Loucy (cell line): Measurements from ENCODE around the gene JPH2.
A peak's percentile ranks its signal among the peaks of the same experiment; 100 is the strongest.

Experiments
- H2AFZ ChIP-seq: fragments of 200-600 bp; sonication (generic); 2 replicates; pipeline ENCODE4 v1.6.0; 2016; ENCODE audit warnings: antibody characterized with exemption, mild to moderate bottlenecking, low read length, moderate library complexity
- H3F3A ChIP-seq: fragments of 200-600 bp; 2 replicates; pipeline ENCODE4 v1.6.0; 2016; ENCODE audit warnings: antibody characterized with exemption, low read depth, mild to moderate bottlenecking
- H3K27me3 ChIP-seq: fragments of 200-600 bp; sonication (generic); 2 replicates; pipeline ENCODE4 v1.6.1; 2014; ENCODE audit warnings: low read length, mild to moderate bottlenecking; ENCODE audit not compliant: insufficient read depth, poor library complexity, severe bottlenecking
- H3K36me3 ChIP-seq: fragments of 200-600 bp; sonication (generic); 2 replicates; pipeline ENCODE4 v1.6.1; 2016; ENCODE audit warnings: low read length; ENCODE audit not compliant: insufficient read depth
- H3K4me1 ChIP-seq: fragments of 200-600 bp; sonication (generic); 2 replicates; pipeline ENCODE4 v1.5.1; 2014; ENCODE audit warnings: low read length, mild to moderate bottlenecking; ENCODE audit not compliant: insufficient read depth, poor library complexity, severe bottlenecking
- H3K4me2 ChIP-seq: fragments of 200-600 bp; sonication (generic); 2 replicates; pipeline ENCODE4 v1.6.0; 2014; ENCODE audit warnings: antibody characterized with exemption, low read length, low read depth, mild to moderate bottlenecking; ENCODE audit not compliant: poor library complexity, severe bottlenecking
- H3K4me3 ChIP-seq: fragments of 200-600 bp; sonication (generic); 2 replicates; pipeline ENCODE4 v1.5.1; 2014; ENCODE audit warnings: low read length, mild to moderate bottlenecking, mixed read lengths; ENCODE audit not compliant: poor library complexity, severe bottlenecking
- H3K79me2 ChIP-seq: fragments of 200-600 bp; sonication (generic); 2 replicates; pipeline ENCODE4 v1.6.1; 2014; ENCODE audit warnings: low read length; ENCODE audit not compliant: insufficient read depth
- H3K9ac ChIP-seq: fragments of 200-600 bp; sonication (generic); 2 replicates; pipeline ENCODE4 v1.6.0; 2014; ENCODE audit warnings: mild to moderate bottlenecking, low read depth, low read length, moderate library complexity; ENCODE audit not compliant: poor library complexity, severe bottlenecking
- H3K9me2 ChIP-seq: fragments of 200-600 bp; sonication (generic); replicated peaks from 2 replicates; pipeline ENCODE4 v1.6.1; 2016; ENCODE audit warnings: low read depth, low read length, mixed read lengths
- H3K9me3 ChIP-seq: fragments of 200-600 bp; sonication (generic); 2 replicates; pipeline ENCODE4 v1.6.1; 2014; ENCODE audit warnings: mild to moderate bottlenecking, antibody characterized with exemption, low read length, low read depth; ENCODE audit not compliant: insufficient read depth
- H4K20me1 ChIP-seq: fragments of 200-600 bp; sonication (generic); 2 replicates; pipeline ENCODE4 v1.6.0; 2014; ENCODE audit warnings: antibody characterized with exemption, low read length, mild to moderate bottlenecking; ENCODE audit not compliant: insufficient read depth, poor library complexity, severe bottlenecking
- CTCF ChIP-seq: fragments of 200-600 bp; sonication (generic); conservative IDR thresholded peaks from 2 replicates; pipeline ENCODE4 v1.5.1; 2014; ENCODE audit warnings: mild to moderate bottlenecking, antibody characterized with exemption, low read length
- EZH2phosphoT487 ChIP-seq: fragments of 200-600 bp; IDR thresholded peaks from 2 replicates; pipeline ENCODE4 v1.6.1; 2018; ENCODE audit warnings: antibody characterized with exemption, mild to moderate bottlenecking, moderate library complexity, borderline replicate concordance

JPH2 gene

GRCh38 chr20:44204156-44204831 lies 17.3 kb upstream of the JPH2 start:
- Histone ChIP-seq H3K4me3 (no peak overlapping the region), H3K4me1 (peaks cover 38% of the 10 kb centered on the region), H3K9ac (no peak overlapping the region), H3K4me2 (peak overlapping the region; percentile 6), H2AFZ (no peak overlapping the region), H3K79me2 (peaks cover 50% of the 10 kb centered on the region), H3K9me3 (no peaks in the 10 kb centered on the region), H4K20me1 (peaks cover 43% of the 10 kb centered on the region), H3K9me2 (no peaks in the 10 kb centered on the region), H3K27me3 (no peaks in the 10 kb centered on the region), H3F3A (no peaks in the 10 kb centered on the region), H3K36me3 (peaks cover 52% of the 10 kb centered on the region)
- no peak for TF ChIP-seq EZH2phosphoT487
- TF ChIP-seq CTCF = no peak

GRCh38 chr20:44203161-44203560 lies 16.2 kb upstream of the JPH2 start:
- H3K9me2 ChIP-seq = no peaks in the 10 kb centered on the region
- no peak for TF ChIP-seq EZH2phosphoT487
- TF ChIP-seq CTCF = no peak
- no peaks in the 10 kb centered on the region for H3F3A ChIP-seq
- H3K9me3 ChIP-seq = no peaks in the 10 kb centered on the region
- H3K4me3 ChIP-seq = no peak overlapping the region
- peaks cover 60% of the 10 kb centered on the region for H3K36me3 ChIP-seq
- H3K4me1 ChIP-seq = peaks cover 26% of the 10 kb centered on the region
- no peak overlapping the region for H2AFZ ChIP-seq
- peaks cover 39% of the 10 kb centered on the region for H3K79me2 ChIP-seq
- H3K4me2 ChIP-seq = no peak overlapping the region
- no peak overlapping the region for H3K9ac ChIP-seq
- H3K27me3 ChIP-seq = no peaks in the 10 kb centered on the region
- H4K20me1 ChIP-seq = peaks cover 31% of the 10 kb centered on the region

- H3K36me3 ChIP-seq = peaks cover 75% of the 10 kb centered on the region
- H3K9ac ChIP-seq = no peak overlapping the region
- no peaks in the 10 kb centered on the region for H3K27me3 ChIP-seq
- no peak overlapping the region for H2AFZ ChIP-seq
- H3K9me2 ChIP-seq = no peaks in the 10 kb centered on the region
- peaks cover 9% of the 10 kb centered on the region for H4K20me1 ChIP-seq
- peaks cover 18% of the 10 kb centered on the region; the same call in 1 of the 2 replicates for H3K79me2 ChIP-seq
- H3K9me3 ChIP-seq = no peaks in the 10 kb centered on the region
- no peak overlapping the region for H3K4me2 ChIP-seq
- H3F3A ChIP-seq = no peaks in the 10 kb centered on the region
- no peak for TF ChIP-seq CTCF
- no peak for TF ChIP-seq EZH2phosphoT487
- H3K4me3 ChIP-seq = no peak overlapping the region
- peaks cover 10% of the 10 kb centered on the region for H3K4me1 ChIP-seq
Measured at GRCh38 chr20:44200983-44201382, 14.0 kb upstream of the JPH2 start.
